Keratinocyte (primary cell): ENCODE results near the gene GPC4.

ENCODE experiments used
- EZH2 ChIP-seq: IDR thresholded peaks from one replicate; pipeline ENCODE4 v1.6.1; 2012; ENCODE audit warnings: inconsistent platforms, mild to moderate bottlenecking, low read length, moderate library complexity
- TF ChIP-seq, protein P1 (sequence below), 3 experiments: IDR thresholded peaks in 1 of 3; conservative IDR thresholded peaks in 1 of 3; optimal IDR thresholded peaks in 1 of 3; 2 replicates in 2 of 3; 3 replicates in 1 of 3; pipeline versions ENCODE3 to v1.5.1; 2011; ENCODE audit warnings: low read length in 3 of 3, mild to moderate bottlenecking in 3 of 3, moderate library complexity in 2 of 3, control low read depth in 1 of 3, inconsistent platforms in 1 of 3; ENCODE audit not compliant: insufficient read depth in 2 of 3; ENCODE audit errors: extremely low read depth in 1 of 3

DNA sequence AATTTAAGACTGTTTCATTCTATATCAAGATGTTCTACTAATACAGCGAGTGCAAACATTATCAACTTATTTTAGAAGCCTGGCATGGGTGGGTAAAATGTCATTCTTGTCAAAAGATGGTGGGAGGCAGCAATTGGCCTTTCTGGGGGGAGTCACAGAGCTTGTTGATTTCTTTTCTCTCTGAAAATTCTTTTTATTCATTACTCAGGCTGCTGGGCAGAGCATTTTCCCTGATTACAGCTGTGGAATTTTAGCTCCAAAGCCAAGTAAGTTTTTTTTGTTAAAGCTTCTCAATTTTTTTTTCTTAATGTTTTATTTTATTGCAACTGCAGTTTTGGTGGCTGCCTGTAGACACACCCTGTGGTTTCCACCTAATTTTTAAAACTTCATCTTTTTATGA, 50.4 kb downstream of the GPC4 start:
- TF ChIP-seq, protein P1, sequence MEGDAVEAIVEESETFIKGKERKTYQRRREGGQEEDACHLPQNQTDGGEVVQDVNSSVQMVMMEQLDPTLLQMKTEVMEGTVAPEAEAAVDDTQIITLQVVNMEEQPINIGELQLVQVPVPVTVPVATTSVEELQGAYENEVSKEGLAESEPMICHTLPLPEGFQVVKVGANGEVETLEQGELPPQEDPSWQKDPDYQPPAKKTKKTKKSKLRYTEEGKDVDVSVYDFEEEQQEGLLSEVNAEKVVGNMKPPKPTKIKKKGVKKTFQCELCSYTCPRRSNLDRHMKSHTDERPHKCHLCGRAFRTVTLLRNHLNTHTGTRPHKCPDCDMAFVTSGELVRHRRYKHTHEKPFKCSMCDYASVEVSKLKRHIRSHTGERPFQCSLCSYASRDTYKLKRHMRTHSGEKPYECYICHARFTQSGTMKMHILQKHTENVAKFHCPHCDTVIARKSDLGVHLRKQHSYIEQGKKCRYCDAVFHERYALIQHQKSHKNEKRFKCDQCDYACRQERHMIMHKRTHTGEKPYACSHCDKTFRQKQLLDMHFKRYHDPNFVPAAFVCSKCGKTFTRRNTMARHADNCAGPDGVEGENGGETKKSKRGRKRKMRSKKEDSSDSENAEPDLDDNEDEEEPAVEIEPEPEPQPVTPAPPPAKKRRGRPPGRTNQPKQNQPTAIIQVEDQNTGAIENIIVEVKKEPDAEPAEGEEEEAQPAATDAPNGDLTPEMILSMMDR (optimal IDR thresholded peaks at IDR 0.05 in 1 of 3, IDR thresholded peaks at IDR 0.05 in 1 of 3, conservative IDR thresholded peaks at IDR 0.05 in 1 of 3; ENCODE audit: extremely low read depth in 1 of 3, insufficient read depth in 2 of 3, low read length in 3 of 3) = no peak
- TF ChIP-seq EZH2 = no peak
